Amniotic epithelial cell (primary cell): ENCODE measurements around the gene SERTM1.
A peak's percentile ranks its signal among the peaks of the same experiment; 100 is the strongest.

Source experiments
- DNase-seq: peaks from one replicate; pipeline ENCODE4 v3.0.0-alpha.2; 2010; ENCODE audit warnings: low read depth

SERTM1 gene

DNA sequence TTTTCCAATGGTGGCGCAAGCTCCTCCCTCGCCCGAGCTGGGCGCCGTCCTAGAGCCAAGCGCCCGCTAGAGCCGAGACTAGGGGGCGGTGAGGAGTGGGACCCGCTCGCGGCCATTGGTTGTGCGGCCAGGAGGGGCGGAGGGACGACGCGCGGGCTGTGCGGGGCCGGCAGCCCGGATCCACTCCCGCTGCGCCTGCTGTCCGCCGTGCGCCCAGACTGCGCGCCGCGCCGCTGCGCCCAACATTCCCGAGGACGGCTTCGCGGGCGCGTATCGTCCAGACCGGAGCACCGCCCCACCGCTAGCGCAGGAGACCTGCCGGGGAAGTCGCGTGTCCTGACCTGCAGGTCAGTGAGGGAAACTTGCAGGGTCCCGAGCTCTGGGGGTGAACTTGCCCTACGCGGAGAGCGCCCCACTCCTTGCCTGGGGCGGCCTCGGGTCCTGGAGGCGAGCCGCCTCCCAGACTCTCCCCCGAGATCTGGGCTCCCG lies at the start of gene SERTM1:
Gene SERTM1, plus strand, starts transcription at position 183 of the 489 bp plus-strand sequence. CDS start 21,059 bp downstream, outside the sequence.
- DNase-seq = peak; percentile 8

DNA sequence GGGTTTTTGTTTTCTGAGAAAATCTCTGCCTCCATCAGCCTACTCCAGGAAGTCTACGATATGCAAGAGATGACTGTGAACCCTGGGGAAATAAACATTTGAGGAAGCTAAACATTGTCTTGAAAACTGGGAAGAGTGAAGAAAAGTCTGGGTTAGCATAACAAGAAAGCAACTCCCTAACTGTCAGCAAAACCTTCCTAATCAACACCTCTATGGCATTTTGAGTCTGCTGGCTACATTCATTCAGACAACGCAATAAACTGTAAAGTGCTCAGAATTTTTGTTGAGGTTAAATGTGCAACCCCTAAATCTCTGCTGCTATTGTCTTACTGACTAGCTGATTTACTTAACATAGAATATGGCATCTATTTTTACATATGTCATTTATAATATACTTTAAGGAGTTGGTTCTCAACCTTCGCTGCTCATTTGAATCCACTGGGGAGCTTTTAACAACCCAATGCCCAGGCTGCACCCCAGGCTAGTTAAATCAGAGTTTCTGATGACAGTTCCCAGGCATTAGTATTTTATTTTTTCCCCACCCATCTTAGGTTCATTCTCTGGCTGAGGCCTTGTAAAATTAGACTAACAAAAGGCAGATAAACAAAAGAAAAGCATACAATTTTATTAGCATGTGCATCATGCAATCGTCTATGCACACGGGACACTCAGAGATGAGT lies 45.3 kb upstream of the SERTM1 start:
- DNase-seq = no peak

DNA sequence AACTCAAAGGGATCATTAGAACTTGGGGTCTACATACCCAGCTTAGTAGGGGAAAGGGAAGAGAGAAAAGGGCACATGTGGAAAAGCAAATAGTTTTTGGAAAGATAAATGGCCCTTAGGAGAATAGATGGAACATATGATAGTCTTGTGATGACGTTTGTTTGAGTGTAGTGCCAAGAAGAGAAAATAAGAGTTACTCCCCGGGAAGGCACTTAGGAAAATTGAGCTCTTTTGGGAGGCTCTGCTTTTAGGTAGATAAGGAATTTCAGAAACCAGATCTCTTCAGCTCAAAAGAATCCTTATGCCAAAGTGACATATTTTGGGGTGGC lies 44.8 kb upstream of the SERTM1 start:
- DNase-seq = no peak

DNA sequence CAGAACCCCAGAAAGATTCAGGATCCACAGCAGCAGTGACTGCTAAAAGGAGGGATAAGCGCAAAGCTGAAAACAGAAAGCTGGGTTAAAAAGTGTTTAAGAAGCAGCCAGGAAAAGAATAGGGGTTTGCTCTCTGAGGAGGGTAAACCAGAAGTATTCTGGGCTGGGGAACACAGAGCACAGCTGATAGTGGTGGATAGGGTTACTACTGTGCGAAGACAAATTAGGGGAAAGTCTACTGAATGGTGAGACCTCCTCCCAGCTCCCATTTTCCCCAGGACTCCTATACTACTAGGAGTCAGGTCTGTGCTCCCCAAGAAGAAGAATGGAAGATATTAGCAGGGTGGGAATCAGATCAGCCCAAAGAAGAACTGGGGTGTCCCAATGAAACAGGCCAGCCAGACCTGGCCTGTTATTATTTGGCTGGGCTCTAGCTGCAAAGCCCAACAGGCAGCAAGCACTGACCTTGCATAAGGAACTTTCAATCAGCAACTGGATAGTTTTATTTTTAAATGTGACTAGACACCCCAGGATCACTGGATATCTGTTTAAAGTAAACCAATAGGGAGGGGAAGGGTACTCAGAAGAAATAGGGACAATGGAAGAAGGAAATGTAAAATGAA lies 43.5 kb upstream of the SERTM1 start:
- DNase-seq = no peak

DNA sequence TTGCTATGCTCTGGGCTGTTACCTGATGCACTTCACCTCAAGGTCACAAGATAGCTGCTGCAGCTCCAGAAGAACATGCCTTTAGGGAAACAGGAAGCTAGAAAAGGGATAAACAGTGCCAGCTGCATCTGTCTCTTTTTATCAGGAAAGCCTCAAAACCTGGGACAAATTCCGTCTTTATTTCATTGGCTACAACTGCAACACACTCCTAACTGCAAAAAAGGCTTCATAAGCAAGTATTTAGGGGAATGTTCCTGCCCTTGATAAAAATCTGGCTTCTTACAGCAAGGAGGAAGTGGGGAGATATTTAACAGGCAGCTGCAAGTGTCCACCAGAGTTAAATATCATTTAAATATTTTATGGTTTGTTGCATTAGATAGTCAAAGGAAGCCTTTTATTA lies 34.2 kb upstream of the SERTM1 start:
- peak; percentile 2 for DNase-seq

DNA sequence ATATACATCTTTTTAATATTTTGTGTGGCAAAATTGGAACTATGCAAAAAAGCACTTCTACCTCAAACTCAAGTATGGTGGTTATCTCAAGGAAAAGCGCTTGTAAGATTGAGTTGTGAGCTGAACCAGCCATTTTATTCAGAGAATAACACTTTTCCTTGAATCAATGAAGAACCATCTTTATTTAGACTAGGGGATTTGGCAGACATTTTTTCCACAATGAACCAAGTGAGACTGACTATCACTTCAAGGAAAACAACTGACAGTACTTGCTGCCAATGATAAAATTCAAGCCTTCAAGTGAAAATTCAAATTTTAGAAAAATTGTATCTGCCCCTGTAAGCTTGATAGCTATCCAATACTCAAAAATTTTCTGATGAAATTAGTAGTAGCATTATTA lies 23.2 kb upstream of the SERTM1 start:
- no peak for DNase-seq

DNA sequence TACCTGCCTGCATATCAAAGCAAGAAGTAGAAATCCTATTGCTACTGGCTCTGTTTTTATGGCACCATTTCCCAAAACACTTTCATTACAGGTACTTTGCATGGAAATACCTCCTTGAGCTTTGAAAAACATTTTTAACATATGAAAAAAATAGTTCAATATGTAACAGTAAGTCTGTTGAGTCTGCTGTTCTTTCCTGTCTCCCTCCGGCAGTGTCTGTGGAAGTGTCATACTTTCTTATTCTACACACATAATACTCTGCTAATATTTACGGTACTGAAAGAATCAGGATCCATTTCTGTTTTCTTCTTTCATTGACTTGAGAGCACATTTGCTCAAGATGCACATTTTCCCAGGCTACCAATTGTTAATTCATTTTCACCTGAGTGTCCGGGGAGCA lies 8.2 kb upstream of the SERTM1 start:
- no peak for DNase-seq

DNA sequence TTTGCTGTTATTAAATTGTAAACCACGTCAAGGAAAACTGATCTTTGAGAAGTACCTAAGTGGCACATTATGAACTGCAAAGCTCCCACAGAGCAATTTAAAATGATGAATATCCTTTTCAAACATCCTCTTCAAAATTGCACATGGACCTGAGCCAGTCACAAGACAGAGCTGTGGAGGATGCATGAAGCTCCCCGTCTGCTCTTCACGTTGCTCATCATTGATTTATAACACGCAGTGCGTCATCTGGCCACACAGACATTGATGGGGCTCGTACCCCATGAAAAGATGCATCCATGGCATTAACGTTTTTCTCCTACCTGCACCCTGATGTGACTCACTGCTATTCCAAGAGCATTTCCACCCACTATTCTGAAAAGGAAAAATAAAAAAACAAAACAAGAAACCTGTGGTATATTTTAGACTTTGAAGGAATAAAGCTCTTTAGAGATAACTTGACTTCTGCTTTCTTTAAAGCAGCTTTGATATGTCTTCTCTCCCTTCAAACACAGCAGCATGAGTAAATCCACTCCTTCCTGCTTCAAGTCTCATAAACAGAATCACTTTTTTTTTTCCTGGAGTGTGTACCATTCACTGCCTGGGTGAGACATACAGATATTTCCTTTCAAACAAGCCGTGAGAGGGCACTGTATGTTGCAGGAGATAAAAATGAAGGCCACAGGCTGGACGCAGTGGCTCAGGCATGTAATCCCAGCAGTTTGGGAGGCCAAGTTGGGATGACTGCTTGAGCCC lies 7.2 kb upstream of the SERTM1 start:
- DNase-seq = peak; percentile 53

DNA sequence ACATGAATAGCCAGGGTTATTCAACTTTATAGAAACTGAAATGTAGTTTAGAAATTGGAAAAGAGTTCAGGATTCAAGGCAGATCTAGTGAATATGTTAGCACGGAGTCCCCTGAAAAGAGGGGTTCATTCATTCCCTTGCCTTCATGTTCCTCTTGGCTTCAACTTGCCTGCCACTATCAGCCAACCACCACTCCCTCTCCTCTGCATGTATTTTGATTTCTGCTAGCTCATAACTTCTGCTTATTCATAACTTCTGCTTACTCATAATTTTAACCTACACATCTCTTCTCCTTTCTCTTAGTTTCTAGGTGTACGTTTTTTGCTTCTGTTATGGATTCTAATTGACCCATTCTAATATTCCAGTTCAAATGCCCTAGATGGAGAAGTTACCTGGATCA lies 5.5 kb upstream of the SERTM1 start:
- DNase-seq = no peak

DNA sequence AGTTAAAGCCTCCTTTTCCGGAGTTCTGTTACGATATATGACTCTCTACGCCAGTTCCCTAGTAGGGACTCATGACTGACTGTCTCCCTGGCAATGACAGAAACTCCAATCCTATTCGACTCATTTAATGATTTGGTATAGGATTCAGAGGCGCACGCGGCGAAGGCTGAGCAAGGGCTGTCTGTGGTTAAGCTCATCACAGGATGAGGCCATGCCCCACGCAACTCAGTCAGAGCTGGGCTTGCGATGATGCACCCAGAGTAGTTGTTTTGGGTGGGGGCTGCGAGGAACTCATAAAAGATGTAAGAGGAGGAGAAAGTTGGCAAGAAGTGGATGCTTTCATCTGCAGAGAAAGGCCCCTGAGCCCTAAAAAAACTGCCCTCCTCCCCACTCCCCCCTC lies 468 bp upstream of the SERTM1 start:
- DNase-seq = no peak

DNA sequence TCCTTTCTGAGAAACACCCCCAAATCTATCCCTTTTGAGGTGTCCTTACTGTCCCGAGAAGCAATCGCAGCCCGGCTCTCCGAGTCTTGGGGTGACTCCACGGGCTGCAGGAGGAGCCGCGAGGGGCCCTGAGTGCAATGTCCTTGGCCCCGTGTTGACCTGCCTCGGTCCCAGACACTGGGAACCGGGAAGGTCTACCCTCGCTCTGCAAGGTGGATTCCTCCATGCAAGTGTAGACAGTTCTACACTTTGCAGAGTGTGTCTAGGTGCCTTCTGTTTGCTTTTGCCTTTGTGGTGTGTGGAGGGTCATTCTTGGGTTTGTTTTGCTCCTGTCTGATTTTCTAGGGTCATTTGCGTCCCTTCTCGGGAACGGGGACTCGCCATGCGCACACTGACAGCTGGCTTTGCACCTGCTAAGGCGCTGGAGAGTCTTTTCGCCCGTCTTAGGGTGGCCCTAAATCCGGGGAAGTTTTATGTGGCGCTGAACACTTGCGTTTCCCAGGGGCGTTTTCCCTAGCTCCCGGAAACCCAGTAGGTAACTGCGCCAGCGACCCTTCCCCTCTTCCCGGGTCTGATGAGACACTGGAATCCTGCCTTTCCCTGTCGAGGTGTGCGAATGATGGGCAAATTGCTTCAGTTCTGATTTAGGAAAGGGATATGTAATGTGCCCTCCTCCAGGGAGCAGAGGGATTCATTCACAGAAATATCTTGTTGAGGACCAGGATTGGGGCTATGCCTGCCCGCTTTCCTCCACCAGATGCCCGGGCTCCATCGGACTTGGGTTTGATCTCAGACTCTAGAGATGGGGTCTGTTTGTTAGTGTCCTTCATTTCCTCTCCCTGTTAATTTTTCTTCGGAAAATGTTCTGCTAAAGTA lies 755 bp downstream of the SERTM1 start:
- no peak for DNase-seq

DNA sequence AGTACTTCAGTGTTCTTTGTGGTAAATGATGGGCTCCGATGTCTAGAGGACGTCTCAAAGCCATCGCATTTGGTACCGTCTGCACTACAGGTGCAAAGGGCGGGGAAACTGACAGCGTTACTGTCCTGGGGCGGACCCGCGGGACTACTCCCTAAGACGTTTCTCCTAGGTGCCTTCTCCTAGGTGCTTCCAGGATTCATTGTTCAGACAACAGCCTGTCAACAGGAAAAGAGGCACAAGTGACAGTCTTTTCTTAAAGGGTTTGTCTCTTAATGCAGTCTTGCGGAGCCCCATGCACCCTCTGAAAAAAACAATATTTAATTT lies 1.4 kb downstream of the SERTM1 start:
- no peak for DNase-seq

DNA sequence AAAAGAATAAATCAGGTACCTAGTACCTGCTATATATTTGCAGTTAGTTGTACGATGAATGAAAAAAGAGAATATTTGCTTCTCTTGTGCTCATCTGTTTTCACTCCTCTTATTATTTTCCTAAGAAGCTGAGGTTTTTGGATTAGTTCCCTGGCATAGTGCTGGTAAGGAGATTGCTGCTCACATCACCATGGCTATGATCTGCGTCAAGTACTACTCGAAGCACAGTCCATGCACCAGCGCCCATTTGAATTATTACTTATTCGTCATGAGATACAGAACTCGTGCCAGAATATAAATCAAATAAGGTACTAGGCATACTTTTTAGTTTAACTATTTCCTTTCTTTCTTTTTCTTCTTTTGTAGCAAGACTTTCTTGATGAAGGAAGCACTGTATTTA lies 7.1 kb downstream of the SERTM1 start:
- DNase-seq = peak; percentile 43

DNA sequence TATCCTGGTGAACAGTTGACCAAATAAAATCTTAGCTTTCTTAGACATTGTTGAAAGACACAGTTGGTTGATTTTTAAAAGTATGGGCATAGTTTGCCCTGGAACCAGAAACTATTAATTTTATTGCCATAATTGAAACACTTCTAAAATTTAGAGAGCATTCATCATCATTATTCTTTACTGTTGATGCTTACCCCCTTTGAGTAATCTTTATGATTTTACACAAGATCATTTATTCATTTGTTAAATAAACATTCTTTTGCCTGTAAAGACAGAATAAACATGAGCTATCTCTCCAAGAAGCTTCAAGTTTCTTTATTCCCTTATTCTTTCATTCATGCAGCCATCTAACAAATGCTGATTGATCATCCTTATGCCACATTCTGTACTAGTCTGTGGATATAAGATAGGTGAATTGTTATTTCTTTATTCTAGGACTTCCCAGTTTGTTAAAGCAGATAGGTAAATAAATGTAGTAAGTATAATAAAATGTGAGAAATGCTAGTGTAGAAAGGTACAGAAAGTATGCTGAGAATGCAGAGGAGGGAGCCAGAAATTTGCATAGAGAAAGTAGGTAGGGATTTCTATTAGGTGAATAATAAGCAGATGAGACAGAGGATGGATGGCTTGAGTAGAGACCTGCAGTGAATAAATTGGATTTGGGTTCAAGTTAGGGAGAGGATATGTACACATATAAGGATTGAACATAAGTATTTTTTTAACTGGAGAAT lies 8.2 kb downstream of the SERTM1 start:
- no peak for DNase-seq

DNA sequence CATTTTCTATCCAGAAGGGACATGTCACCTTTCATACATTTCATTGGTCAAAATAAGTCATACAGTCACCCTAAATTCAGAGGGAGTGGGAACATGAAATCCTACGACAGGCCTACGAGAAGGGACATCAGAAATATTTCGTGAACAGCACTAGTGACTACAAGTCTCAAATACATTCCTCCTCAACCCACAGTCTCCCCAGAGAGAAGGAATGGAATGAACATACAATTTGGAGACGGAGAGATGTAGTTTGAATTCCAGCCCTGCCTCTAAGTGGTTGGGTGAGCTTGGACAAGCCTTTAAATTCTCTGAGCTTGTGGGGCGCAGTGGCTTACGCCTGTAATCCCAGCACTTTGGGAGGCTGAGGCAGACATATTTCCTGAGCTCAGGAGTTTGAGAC lies 9.9 kb downstream of the SERTM1 start:
- no peak for DNase-seq

DNA sequence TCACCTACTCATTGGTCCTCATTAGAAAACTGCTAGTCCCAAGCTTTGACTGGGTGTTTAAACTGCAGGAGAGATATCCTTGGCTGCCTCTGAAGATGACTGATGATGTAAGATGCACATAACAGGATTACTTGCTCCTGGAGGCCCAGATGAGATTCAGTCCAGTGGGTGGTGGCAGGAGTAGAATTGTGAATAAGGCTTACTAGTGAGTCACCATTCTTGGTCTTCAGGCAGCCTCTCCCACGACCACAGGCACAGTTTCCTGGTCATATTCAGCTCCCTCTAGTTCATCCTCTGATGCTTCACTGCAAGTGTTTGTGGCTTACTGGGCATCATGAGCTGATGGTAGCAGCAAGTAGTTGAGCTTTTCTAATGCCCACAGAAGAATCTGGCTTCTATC lies 12.1 kb downstream of the SERTM1 start:
- peak; percentile 83 for DNase-seq

DNA sequence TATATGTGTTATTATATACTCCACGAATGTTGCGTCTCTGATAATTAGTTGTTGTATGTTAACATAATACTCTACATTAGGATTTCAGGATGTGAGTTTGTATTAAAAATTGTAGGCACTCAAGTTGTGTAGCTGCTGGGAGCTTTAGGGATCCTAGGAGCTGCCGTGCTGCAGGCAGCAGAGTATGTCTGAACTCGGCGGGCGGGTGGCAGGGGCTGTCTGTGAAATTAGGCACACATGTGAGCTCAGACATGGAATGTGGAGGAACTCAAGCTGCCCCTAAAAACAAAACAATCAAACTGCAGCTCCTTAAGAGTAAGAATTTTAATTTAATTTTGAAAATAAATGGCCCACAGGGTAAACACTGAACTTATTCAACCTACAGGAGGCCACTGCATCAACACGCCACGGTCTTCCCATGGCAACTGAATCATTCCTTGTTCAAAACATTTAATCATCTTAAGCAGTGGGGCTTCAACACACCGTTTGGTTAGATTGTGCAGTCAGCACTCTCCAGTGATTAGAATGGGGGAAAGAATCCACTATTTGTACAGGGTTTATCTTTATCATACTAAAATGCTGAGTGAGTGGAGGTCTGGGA lies 22.7 kb downstream of the SERTM1 start:
- no peak for DNase-seq

DNA sequence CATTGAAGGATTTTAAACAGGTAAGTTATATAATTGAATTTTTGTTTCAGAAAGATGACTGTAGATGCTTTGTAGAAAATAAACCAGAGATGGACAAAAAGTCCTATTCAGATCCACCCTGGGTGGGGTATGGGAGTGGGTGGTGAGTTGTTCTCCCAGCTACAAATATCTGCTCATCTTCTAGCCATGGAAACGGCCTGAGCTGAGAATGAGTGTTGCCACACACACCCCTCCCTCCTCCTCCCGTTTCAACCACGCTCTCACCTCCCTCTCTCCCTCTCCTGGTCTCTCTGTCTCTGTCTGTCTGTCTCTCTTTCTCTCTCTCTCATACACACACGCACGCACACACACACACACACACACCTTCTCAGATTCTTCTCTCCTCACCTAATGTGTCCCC lies 26.4 kb downstream of the SERTM1 start:
- DNase-seq = peak; percentile 15

DNA sequence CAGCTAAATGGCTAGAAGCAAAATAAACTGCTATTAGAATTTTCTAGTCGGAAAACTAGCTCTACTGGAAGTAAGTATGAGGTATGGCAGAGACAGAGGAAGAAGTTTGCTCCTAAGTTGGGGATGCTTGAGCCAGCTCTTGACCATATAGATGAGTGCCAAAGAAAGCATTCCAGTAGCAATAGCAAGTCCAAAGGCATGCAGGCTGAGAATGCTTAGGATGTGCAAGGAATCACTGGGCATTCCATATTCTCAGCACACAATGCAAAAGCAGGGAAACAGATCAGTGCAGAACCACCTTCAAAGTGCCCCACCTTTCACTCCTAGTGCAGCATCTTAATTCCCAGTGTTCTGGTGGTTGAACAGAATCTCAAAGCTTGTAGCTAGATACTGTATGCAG lies 32.9 kb downstream of the SERTM1 start:
- no peak for DNase-seq

DNA sequence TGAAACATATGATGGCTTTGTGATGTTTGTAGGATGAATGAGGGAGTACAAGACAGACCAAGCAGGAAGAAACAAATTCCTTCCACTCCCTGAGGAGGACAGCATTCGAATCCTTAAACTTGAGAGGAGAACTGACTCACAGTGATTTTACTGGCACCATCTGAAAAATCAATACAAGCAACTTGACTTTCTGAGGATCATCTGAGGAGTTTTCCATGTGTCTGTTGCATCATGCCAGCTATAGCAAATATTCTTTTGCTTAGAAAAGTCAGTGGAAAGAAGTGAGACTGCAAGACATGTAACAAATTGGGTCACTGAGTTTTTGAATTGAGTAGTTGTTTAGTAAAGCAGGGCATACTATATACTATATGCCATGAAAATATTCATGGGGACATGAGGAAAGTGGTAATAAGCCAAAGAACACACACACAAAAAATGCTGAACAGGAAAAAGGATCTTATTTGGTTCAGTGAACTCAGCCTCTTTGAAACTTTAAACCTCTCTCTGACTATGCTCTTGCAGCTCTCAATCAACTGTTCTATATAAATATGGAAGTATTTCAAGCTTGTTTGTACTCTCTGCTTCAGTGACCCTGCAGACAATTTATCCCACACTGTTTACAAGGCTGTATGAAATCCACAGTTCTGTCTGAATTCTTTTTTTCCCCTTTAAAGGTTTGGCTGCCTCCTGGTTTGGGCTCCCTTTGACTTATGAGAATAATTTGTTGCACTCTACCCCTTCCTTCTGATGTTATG lies 35.5 kb downstream of the SERTM1 start:
- no peak for DNase-seq

DNA sequence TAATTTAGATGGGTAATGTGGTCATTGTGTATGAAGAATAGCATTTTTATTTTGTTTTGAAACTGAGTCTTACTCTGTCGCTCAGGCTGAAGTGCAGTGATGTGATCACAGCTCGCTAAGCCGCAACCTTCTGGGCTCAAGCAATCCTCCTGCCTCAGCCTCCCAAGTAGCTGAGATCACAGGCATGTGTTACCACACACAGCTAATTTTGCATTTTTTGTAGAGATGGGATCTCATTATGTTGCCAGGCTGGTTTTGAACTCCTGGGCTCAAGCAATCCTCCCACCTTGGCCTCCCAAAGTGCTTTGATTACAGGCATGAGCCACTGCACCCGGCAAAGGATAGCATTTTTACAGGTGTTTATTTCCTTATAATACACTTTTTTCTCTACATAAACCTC lies 36.6 kb downstream of the SERTM1 start:
- peak; percentile 13 for DNase-seq
